GM10248 (cell line): ENCODE data around the gene ARMC2.

Experiments used
- CTCF ChIA-PET: fragments of 300-600 bp; sonication (Branson Sonifier 250); formaldehyde crosslinking; extraction: SDS; loops from one replicate; lab custom pipeline; 2021; ENCODE audit warnings: antibody characterized with exemption; lab: Yijun Ruan, JAX
- POLR2A ChIA-PET: fragments of 350-650 bp; sonication (Branson Sonifier 250); formaldehyde crosslinking; extraction: SDS; loops from one replicate; lab custom pipeline; 2020; ENCODE audit warnings: antibody characterized with exemption; lab: Yijun Ruan, JAX
- DNase-seq: peaks from one replicate; pipeline ENCODE4 v3.0.0; 2012; ENCODE audit errors: extremely low spot score
- CTCF ChIP-seq: IDR thresholded peaks from 2 replicates; pipeline ENCODE4 v1.5.1; 2012; ENCODE audit warnings: mild to moderate bottlenecking, low read depth; ENCODE audit errors: extremely low read depth, missing control alignments, control extremely low read depth

The ARMC2 gene

DNA sequence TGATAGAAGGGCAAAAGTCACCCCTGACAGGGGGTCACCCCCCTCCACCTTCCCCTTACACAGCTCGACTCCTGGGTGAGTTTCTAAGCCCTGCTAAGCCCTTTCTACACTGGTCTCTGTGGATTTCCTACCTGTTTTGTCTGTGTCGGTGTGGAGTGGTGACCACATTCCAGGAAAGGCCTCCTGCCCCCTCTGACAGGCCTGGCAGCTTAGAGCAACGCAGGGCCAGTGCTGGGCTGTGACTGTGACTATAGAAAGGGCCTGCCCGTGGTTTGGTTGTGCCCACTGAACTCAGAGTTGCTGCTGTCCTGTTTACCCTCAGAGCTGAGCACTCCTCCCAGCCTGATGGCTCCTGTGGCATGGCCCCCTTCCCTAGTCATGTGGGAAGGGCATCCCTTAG is 109.0 kb downstream of the ARMC2 start:
- CTCF ChIA-PET, result interaction anchor here (2.1 kb wide), 1 partner anchor 43 kb away, joined by 7 read pairs; no protein-coding TSS in a partner anchor
- no peak for DNase-seq
- POLR2A ChIA-PET, result no interaction called here
- no peak for TF ChIP-seq CTCF

- TF ChIP-seq CTCF, result no peak
- no peak for DNase-seq
- POLR2A ChIA-PET, result no interaction called here
- CTCF ChIA-PET, result interaction anchor here (1.1 to 2.1 kb wide), 3 partner anchors 10 to 45 kb away, joined by 3 to 7 read pairs (median 3); no protein-coding TSS in a partner anchor
Observed at GRCh38 chr6:108958900-108959770, 110.9 kb downstream of the ARMC2 start.

DNA sequence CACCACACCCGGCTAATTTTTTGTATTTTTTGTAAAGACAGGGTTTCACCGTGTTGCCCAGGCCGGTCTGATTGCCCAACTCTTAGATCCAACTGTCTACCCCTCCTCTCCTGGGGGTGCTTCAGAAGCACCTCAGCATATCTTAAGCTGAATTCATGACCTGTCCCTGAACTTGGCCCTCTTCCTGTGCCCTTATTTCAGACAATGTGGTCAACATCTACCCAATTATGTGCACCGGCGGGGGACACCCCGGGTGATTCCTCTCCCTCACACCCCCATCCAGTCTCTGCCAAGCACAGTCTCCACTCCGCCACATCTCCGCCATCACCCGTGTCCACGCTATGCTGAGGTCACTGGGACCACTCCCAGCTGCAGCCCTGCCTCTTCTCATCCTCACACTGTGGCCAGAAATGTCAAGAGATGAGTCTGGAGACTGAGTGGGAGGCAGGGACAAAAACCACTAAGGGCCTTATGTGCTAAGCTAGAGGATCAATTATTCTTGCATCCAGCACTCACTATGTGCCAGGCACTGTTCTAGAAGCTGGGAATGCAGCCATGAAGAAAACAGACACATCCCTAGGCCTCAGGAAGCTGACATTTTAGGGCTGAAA is 111.9 kb downstream of the ARMC2 start:
- POLR2A ChIA-PET, result no interaction called here
- no peak for TF ChIP-seq CTCF
- no peak for DNase-seq
- CTCF ChIA-PET, result interaction anchor here (1.1 kb wide), 1 partner anchor 11 kb away, joined by 4 read pairs; no protein-coding TSS in a partner anchor

DNA sequence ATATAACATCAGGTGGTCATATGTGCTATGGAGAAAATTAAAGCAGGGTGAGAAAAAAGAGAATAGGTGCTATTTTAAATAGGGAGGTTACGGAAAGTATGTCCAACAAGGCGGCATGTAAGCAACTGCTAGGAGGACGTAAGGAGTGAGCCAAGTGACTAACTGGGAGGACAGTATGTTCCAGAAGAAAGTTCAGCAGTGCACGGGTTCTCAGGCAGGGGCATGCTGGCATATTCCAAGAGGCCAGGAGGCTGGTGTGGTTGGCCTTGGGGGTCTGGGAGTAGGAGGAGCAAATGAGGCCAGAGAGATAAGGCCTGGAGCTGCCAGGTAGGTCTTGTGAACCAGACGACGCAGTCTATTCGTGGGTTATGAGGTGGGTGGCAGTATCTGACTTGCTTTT is 112.4 kb downstream of the ARMC2 start:
- ChIA-PET POLR2A (no interaction called here), CTCF (interaction anchor here (1.1 kb wide), 1 partner anchor 12 kb away, joined by 4 read pairs; no protein-coding TSS in a partner anchor)
- no peak for TF ChIP-seq CTCF
- no peak for DNase-seq

GRCh38 chr6:108961077-108961476 is 112.9 kb downstream of the ARMC2 start:
- DNase-seq, result no peak
- ChIA-PET CTCF (interaction anchor here (1.1 to 1.4 kb wide), 2 partner anchors 10 to 12 kb away, joined by 4 read pairs; no protein-coding TSS in a partner anchor), POLR2A (no interaction called here)
- TF ChIP-seq CTCF, result no peak

- no peak for DNase-seq
Observed at GRCh38 chr6:108961985-108962384, 113.8 kb downstream of the ARMC2 start.

More at GRCh38 chr6:108961985-108962384, 113.8 kb downstream of the ARMC2 start:
- ChIA-PET CTCF (interaction anchor here (0.7 to 1.4 kb wide), 2 partner anchors 11 to 111 kb away, joined by 3 to 4 read pairs; no protein-coding TSS in a partner anchor), POLR2A (no interaction called here)
- no peak for TF ChIP-seq CTCF
